NCI-H2029 (cell line): ENCODE measurements around the gene DLL3.

Source experiments
- DNase-seq: peaks from one replicate; lab custom pipeline; 2025; lab: John Stamatoyannopoulos, UW

DLL3 gene

GRCh38 chr19:39483141-39483540 lies 15.6 kb upstream of the DLL3 start:
- no peak for DNase-seq

DNA sequence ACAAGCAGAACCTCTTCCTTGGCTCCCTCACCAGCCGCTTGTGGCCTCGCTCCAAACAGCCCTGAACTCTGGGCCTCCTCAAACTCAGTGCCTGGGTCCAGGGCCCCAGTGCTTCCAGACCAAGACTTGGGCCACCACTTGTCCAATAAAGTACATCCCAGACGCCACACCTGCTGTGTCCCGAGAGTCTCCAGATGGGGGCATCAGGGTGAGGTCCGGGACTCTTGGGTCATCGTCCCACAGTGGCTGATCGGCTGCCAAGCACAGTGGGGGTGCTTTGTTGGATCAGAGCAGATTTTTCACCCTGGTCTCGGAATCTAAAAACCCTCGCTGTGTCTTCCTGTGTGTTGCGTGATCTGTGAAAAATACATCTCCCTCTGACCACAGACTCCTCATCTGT lies 9.0 kb upstream of the DLL3 start:
- no peak for DNase-seq

DNA sequence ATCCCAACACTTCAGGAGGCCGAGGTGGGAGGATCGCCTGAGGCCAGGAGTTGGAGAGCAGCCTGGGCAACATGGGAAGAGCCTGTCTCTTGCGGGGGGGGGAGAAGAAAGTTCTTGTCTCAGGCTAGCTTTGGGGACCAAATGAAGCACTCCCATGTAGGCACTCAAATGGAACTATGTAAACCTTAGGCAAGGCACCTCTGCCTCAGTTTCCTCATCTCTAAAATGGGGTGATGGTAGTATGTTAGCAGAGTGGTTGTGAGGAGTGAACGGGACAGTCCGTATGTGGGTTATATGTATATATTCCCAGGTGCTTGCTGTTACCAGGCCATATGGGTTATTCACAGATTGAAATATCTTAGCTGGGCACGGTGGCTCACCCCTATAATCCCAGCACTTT lies 6.5 kb upstream of the DLL3 start:
- DNase-seq, result no peak

GRCh38 chr19:39492788-39493187 lies 6.0 kb upstream of the DLL3 start:
- DNase-seq, result no peak

- DNase-seq, result no peak
Observed at GRCh38 chr19:39494661-39495060, 4.1 kb upstream of the DLL3 start.

- no peak for DNase-seq
Observed at GRCh38 chr19:39496063-39496462, 2.7 kb upstream of the DLL3 start.

- DNase-seq, result no peak
Observed at GRCh38 chr19:39497701-39497995, 1.1 kb upstream of the DLL3 start.

DNA sequence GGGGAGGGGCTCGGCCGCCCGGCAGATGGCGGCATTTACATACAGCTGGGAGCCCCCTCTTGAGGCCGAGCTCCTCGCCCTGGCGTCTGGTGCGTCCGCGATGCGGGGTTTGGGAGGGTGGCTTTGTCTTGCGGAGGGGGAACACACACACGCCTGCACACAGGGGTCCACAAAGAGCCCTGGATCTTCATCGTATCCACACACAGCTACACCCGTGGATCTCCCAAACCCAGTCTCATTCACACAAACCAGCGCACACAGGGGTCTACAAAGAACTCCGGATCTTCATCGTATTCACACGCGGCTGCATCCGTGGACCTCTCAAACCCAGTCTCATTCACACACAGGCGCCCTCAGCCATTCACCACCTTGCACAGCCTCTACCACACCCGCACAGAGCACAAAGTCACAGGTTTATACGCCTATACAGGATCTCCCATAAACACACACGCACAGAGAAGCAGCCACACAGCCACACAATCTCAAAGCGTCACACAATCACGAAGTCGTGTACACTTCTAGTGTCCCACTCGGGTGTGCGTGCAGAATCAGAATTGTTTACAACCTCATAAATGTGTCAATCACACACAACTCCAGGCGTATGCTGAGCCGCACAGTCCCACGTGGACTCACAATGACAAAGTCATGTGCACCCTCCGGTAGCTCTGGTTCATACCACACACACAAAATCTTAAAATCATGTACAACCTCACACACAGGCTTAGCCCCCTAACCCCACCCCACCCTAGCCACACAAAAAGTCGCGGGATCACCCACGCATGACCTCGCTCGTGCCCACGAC lies 550 bp upstream of the DLL3 start:
- DNase-seq, result peak; percentile 75

GRCh38 chr19:39499932-39500331 lies 1.2 kb downstream of the DLL3 start:
- no peak for DNase-seq

- no peak for DNase-seq
Observed at GRCh38 chr19:39500543-39500942, 1.8 kb downstream of the DLL3 start.

- DNase-seq, result no peak
Observed at GRCh38 chr19:39501340-39501739, 2.6 kb downstream of the DLL3 start.

- DNase-seq, result no peak
Observed at GRCh38 chr19:39502640-39503417, 4.1 kb downstream of the DLL3 start.

- no peak for DNase-seq
Observed at GRCh38 chr19:39506598-39506943, 7.8 kb downstream of the DLL3 start.

DNA sequence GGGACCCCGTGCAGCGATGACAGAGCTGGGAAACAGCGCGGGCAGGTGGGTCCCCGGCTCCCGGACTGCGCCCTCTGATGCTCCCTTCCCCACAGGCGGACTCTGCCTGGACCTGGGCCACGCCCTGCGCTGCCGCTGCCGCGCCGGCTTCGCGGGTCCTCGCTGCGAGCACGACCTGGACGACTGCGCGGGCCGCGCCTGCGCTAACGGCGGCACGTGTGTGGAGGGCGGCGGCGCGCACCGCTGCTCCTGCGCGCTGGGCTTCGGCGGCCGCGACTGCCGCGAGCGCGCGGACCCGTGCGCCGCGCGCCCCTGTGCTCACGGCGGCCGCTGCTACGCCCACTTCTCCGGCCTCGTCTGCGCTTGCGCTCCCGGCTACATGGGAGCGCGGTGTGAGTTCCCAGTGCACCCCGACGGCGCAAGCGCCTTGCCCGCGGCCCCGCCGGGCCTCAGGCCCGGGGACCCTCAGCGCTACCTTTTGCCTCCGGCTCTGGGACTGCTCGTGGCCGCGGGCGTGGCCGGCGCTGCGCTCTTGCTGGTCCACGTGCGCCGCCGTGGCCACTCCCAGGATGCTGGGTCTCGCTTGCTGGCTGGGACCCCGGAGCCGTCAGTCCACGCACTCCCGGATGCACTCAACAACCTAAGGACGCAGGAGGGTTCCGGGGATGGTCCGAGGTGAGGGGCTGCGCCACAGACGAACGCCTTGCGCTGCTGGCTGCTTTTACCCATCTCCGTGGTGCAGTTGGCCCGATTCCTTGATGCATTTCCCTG lies 8.4 kb downstream of the DLL3 start:
- peak; percentile 23 for DNase-seq

DNA sequence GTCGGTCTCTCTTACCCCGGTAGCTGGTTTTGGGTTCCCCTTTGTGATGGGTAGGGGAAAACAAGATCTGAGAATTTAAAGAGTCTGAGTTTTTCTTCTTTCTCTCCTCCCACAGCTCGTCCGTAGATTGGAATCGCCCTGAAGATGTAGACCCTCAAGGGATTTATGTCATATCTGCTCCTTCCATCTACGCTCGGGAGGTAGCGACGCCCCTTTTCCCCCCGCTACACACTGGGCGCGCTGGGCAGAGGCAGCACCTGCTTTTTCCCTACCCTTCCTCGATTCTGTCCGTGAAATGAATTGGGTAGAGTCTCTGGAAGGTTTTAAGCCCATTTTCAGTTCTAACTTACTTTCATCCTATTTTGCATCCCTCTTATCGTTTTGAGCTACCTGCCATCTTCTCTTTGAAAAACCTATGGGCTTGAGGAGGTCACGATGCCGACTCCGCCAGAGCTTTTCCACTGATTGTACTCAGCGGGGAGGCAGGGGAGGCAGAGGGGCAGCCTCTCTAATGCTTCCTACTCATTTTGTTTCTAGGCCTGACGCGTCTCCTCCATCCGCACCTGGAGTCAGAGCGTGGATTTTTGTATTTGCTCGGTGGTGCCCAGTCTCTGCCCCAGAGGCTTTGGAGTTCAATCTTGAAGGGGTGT lies 9.1 kb downstream of the DLL3 start:
- no peak for DNase-seq

DNA sequence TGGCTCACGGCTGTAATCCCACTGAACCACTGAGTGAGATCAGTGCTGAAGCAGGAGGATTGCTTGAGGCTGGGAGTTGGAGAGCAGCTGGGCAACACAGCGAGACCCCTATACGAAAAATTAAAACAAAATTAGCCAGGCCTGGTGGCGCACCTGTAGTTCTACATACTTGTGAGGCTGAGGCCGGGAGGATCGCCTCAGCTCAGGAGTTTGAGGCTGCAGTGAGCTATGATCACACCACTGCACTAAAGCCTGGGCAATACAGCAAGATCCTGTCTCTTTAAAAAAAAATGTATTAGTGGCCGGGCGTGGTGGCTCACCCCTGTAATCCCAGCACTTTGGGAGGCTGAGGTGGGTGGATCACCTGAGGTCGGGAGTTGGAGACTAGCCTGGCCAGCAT lies 9.9 kb downstream of the DLL3 start:
- no peak for DNase-seq

DNA sequence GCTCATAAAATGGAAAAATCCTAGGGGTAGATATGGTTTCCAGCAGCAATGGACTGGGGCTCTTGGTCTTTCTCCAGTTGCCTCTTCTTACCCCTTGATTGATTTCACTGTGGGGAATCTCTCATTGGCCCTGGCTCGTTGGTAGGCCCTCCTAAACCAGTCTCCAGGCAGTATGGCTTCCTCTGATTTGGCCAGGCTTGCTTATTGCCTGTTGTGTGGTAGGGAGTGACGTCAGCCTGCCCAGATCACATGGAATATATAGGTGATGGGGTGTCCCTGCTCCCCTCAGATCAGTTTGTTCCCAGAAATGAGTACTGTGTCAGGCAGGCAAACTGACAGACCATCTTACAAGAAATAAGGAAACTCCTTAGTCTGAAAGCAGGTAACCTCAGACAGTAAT lies 10.5 kb downstream of the DLL3 start:
- DNase-seq, result no peak

- no peak for DNase-seq
Observed at GRCh38 chr19:39512988-39513387, 14.2 kb downstream of the DLL3 start.

DNA sequence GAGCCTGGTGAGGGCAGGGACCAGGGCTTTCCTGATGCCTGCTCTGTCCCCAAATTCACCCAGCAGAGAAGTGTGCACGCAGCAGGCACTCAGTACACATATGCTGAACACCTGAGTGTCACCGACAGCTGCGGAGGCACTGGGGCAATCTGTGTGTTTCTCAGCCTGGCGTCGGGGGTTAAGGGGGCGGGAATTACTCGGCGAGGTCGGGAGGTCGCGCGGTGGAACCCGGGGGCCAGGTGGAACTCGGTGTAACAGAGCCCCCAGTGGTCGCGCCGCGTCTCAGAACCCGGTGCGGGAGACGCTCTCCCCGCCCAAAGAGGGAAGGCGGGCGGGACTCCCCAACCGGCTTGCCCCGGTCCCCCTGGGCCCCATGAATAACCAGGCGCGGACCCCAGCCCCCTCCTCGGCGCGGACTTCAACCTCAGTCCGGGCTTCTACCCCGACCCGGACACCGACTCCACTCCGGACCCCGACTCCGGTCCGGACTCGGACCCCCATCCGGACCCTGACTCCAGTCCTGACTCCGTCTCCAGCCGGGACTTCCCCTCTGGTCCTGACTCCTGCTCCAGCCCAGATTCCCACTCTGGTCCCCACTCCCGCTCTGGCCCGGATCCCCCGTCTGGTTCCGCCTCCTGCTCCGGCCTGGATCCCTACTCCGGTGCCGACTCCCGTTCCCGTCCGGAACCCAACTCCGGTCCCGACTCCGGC lies 16.2 kb downstream of the DLL3 start, which contains the start of gene SELENOV:
Gene SELENOV (plus strand): TSS at position 300 of the 711 bp plus-strand sequence. CDS start 74 bp downstream, at position 374.
- DNase-seq, result no peak

- no peak for DNase-seq
Observed at GRCh38 chr19:39515551-39516191, 16.9 kb downstream of the DLL3 start.

DNA sequence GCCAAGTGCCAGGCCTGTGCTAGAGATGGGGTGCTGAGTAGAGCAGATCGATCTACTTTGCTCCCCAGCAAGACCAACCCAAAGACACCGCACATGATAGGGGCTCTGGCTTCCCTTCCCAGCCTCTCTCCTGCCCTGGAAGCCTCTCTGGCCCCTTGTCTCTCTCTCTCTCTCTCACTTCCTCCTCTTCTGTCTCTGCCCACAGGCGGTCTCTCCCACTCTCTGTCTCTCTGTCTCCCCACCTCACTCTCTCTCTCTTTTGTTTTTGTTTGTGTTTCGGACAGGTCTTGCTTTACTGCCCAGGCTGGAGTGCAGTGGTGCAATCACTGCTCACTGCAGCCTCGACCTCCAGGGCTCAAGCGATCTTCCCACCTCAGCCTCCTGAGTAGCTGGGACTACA lies 17.5 kb downstream of the DLL3 start:
- DNase-seq, result no peak
